ENCODE measurements around the gene LRIT1.

DNA sequence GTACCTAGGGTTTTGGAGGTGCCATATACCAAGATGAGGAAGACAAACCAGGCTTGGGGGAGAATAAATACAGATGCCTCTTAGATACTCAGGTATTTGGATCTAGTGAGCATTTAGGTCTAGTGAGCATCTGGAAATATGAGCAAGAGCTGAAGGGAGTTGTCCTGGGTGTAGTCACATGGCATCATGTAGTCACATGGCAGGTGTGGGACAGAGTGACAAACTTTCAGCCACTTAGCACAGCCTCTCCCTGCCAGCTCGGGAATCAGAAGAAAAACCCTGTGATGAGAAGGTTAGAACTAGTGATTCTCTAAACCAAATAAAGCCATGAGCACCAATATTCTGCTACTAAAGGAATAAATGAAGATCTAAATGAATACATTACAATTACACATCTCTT is 27.8 kb upstream of the LRIT1 start:
- no peak for TF ChIP-seq POLR2AphosphoS5 (IDR thresholded peaks at IDR 0.05; ENCODE audit: borderline replicate concordance, low read depth, low read length)
- no peak for TF ChIP-seq EZH2 (IDR thresholded peaks at IDR 0.05)
- no peak for TF ChIP-seq FOXP2 (optimal IDR thresholded peaks at IDR 0.05; ENCODE audit: control extremely low read depth, extremely low read length, insufficient read depth)

Measured in SK-N-MC (cell line).